ENCODE results near the gene RMND1. TPM values are rescaled to one million over a fixed set of nuclear protein-coding genes. Genes with fewer than 3 reads are reported as not detected.
A peak's percentile ranks its signal among the peaks of the same experiment; 100 is the strongest.

The RMND1 gene
- total and polyA plus RNA-seq, 2 of the 13 experiments (the other 11 are each of a cell fraction or from before 2014, with no cell fraction given) = 34.0 to 72.5 TPM

DNA sequence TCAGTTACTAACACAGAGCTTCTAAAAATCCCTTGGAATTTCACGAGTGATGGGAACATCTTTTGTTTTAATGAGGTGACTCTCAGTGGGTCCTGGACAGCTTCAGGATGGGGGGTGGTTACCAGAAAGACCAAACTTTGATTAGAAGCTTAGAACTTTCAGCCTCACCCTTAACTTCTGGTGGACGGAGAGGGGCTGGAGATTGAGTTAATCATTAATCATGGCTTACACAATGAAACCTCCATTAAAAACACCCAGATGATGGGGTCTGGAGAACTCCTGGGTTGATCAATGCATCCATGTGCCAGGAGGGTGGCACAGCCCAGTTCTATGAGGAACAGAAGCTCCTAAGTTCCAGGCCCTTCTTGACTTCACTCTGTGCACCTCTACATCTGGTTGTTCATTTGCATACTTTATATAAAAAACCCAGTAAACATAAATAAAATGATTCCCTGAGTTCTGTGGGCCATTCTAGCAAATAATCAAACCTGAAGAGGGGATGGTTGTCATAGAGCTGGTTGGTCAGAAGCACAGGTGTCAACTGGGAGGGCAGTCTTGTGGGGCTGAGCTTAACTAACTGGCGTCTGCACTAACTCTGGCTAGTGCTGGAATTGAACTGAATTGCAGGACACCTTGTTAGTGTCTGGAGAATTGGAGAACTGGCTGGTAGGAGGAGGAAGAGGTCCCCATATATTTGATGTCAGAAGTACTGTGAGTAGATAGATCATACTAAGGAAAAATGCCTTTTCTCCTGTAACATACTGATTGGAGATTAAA, 10.3 kb downstream of the RMND1 start (continued):
- no peak for TF ChIP-seq TSC22D2 (CRISPR knock-in tag; IDR thresholded peaks at IDR 0.05; ENCODE audit: borderline replicate concordance)
- no peak for TF ChIP-seq HNRNPK (IDR thresholded peaks at IDR 0.05; ENCODE audit: low read depth, low read length, poor library complexity, severe bottlenecking)
- TF ChIP-seq ZMYM2 (CRISPR knock-in tag; IDR thresholded peaks at IDR 0.05) = no peak
- TF ChIP-seq NBN (conservative IDR thresholded peaks at IDR 0.05) = no peak
- TF ChIP-seq ZSCAN12 (CRISPR knock-in tag; IDR thresholded peaks at IDR 0.05) = no peak
- TF ChIP-seq, protein P1, sequence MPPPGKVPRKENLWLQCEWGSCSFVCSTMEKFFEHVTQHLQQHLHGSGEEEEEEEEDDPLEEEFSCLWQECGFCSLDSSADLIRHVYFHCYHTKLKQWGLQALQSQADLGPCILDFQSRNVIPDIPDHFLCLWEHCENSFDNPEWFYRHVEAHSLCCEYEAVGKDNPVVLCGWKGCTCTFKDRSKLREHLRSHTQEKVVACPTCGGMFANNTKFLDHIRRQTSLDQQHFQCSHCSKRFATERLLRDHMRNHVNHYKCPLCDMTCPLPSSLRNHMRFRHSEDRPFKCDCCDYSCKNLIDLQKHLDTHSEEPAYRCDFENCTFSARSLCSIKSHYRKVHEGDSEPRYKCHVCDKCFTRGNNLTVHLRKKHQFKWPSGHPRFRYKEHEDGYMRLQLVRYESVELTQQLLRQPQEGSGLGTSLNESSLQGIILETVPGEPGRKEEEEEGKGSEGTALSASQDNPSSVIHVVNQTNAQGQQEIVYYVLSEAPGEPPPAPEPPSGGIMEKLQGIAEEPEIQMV (CRISPR knock-in tag; IDR thresholded peaks at IDR 0.05; ENCODE audit: low read depth) = no peak
- TF ChIP-seq, protein P2, sequence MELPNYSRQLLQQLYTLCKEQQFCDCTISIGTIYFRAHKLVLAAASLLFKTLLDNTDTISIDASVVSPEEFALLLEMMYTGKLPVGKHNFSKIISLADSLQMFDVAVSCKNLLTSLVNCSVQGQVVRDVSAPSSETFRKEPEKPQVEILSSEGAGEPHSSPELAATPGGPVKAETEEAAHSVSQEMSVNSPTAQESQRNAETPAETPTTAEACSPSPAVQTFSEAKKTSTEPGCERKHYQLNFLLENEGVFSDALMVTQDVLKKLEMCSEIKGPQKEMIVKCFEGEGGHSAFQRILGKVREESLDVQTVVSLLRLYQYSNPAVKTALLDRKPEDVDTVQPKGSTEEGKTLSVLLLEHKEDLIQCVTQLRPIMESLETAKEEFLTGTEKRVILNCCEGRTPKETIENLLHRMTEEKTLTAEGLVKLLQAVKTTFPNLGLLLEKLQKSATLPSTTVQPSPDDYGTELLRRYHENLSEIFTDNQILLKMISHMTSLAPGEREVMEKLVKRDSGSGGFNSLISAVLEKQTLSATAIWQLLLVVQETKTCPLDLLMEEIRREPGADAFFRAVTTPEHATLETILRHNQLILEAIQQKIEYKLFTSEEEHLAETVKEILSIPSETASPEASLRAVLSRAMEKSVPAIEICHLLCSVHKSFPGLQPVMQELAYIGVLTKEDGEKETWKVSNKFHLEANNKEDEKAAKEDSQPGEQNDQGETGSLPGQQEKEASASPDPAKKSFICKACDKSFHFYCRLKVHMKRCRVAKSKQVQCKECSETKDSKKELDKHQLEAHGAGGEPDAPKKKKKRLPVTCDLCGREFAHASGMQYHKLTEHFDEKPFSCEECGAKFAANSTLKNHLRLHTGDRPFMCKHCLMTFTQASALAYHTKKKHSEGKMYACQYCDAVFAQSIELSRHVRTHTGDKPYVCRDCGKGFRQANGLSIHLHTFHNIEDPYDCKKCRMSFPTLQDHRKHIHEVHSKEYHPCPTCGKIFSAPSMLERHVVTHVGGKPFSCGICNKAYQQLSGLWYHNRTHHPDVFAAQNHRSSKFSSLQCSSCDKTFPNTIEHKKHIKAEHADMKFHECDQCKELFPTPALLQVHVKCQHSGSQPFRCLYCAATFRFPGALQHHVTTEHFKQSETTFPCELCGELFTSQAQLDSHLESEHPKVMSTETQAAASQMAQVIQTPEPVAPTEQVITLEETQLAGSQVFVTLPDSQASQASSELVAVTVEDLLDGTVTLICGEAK (IDR thresholded peaks at IDR 0.05) = no peak
- TF ChIP-seq, protein P2 (CRISPR knock-in tag; IDR thresholded peaks at IDR 0.05) = peak; percentile 36; the same call in 1 of the 2 replicates
- no peak for TF ChIP-seq ZKSCAN5 (CRISPR knock-in tag; IDR thresholded peaks at IDR 0.05)
- TF ChIP-seq BRD4 (CRISPR knock-in tag; IDR thresholded peaks at IDR 0.05) = no peak
- TF ChIP-seq, protein P3, sequence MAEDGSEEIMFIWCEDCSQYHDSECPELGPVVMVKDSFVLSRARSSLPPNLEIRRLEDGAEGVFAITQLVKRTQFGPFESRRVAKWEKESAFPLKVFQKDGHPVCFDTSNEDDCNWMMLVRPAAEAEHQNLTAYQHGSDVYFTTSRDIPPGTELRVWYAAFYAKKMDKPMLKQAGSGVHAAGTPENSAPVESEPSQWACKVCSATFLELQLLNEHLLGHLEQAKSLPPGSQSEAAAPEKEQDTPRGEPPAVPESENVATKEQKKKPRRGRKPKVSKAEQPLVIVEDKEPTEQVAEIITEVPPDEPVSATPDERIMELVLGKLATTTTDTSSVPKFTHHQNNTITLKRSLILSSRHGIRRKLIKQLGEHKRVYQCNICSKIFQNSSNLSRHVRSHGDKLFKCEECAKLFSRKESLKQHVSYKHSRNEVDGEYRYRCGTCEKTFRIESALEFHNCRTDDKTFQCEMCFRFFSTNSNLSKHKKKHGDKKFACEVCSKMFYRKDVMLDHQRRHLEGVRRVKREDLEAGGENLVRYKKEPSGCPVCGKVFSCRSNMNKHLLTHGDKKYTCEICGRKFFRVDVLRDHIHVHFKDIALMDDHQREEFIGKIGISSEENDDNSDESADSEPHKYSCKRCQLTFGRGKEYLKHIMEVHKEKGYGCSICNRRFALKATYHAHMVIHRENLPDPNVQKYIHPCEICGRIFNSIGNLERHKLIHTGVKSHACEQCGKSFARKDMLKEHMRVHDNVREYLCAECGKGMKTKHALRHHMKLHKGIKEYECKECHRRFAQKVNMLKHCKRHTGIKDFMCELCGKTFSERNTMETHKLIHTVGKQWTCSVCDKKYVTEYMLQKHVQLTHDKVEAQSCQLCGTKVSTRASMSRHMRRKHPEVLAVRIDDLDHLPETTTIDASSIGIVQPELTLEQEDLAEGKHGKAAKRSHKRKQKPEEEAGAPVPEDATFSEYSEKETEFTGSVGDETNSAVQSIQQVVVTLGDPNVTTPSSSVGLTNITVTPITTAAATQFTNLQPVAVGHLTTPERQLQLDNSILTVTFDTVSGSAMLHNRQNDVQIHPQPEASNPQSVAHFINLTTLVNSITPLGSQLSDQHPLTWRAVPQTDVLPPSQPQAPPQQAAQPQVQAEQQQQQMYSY (CRISPR knock-in tag; IDR thresholded peaks at IDR 0.05) = no peak
- no peak for TF ChIP-seq MEIS2 (CRISPR knock-in tag; IDR thresholded peaks at IDR 0.05)

Data from HepG2 (cell line).